GM19438 (cell line): ENCODE results near the gene APOL4.
"Not testable (repeated sequence)": the region's sequence is repeated elsewhere in the genome, so short reads cannot be mapped to it uniquely, and the experiment has no call there.

Experiments used
- ATAC-seq: cut with Tn5 transposase; IDR thresholded peaks from one replicate; pipeline ENCODE4 v1.9.1; 2021; ENCODE audit warnings: low read depth; ENCODE audit not compliant: unreplicated experiment

Gene APOL4

DNA sequence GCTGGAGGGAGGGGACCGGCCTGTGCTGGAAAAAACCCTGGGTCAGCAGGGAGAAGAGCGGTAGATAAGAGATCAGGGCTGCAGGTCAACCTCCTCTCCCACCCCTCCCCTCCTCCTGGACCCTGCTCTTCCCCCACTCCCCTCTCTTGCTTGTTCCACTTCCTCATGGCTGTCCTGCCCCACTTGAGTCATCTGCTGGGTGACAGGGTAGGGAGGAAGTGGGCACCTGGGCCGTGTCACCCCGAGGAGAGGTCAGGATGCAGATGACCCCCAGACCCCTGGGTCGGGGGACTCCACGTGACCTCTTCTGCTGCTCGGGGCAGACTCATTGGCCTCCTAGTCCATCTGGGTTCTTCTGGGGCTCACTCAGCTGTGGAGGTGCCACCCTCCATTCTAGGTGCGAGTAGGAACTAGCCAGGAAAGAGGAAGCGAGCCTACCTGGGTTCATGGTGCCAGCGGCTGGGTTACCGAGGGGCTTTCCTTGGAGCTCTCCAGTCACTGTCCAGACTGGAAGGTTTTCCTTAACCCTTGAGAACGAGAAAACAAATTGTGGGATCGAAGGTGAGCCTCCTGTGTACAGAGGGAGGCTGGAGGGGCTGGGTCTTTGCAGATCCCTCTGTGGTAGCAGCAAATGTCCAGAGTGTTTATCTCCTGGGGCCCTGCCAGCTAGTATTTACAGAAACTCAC lies 31.2 kb upstream of the APOL4 start:
- ATAC-seq, result no peak

DNA sequence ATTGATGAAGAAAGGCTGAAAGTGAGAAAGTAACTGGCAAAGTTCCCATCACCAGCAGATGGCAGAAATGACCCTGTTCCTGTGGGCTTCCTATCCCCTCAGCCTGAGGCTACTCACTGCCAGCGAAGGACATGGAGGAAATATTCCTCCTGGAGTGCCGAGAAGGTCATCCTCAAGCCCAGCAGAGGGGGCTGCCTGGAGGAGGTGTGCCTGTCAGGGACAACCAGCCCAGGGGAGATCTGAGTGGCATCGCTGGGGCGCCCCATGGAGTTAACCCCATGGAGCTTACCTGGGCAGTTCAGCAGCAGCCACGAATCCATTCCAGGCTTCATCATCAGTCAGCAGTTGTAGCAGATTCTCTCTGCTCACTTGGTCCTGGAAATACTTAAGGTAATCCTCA lies 29.4 kb upstream of the APOL4 start:
- ATAC-seq, result not testable (repeated sequence)

DNA sequence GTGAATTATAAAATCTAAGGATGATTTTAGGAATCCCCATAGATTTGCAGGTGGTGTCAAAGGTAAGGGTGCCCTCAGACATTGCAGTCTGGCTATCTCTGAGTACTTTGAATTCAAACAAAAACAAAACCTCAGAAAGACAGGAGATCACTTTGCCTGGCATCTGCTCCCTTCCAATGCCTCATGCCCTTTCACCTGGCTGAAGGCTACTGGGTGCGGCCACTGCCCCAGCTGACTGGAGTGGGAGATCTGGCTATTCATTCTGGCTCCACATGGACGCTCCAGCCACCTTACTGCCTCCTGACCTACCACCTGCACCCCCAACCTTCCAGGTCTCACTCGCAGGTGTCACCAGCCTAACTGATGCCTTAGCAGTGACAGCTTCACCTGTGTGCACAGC lies 28.0 kb upstream of the APOL4 start:
- not testable (repeated sequence) for ATAC-seq

DNA sequence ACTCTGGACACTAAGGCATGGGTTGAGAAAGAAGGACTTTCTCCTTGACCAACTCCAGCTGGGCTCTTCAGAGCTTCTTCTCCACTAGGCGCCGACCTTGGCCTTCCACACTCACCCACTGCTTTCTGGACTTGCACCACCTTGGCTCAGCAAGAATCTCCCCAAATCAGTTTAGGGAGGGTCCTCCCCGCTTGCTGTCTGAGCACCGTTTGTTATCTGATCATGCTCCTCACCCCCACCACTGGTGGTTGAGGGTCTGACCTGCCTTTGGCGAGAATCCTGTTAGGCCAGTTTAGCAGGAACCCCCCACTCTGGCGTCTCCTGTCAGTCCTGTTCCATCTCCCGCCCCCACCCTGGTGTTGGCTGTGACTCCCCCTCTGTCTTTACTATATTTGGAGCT lies 27.3 kb upstream of the APOL4 start:
- no peak for ATAC-seq

DNA sequence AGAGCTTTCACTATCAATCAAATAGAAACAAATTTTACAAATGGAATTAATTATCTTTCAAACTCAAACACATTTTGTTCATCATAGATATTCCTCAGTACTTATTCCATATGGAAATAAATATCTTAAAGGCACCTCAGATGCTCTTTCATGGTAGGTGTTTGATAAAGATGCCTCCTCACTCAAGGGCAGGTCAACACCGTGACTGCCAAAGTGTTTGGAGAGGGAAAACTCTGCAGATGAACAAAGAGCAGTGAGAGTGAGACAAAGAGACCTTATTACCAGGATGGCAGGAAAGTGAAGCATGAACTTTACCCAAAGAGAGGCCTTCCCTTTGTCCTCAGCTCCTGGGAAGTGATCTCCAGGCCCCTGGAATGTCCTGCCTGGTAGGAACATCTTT lies 26.8 kb upstream of the APOL4 start:
- not testable (repeated sequence) for ATAC-seq

DNA sequence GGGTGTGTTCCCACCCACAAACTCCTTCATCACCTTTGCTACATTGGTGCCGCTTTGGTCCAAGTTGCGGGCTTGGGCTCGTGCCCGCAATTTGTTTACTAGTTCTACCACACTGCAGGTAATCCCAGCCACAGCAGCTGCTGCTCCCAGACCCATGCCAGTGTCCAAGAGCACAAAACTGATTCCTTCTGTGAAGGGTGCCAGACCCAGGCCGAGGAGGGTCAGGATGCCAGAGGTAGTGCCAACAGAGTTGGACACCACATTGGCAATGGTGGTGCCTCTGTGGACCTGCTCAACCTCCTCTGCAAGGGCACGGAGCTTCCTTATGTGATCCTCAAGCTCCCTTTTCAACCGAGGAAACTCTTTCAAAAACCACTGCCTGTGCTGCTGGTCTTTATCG lies 26.2 kb upstream of the APOL4 start:
- ATAC-seq, result no peak

DNA sequence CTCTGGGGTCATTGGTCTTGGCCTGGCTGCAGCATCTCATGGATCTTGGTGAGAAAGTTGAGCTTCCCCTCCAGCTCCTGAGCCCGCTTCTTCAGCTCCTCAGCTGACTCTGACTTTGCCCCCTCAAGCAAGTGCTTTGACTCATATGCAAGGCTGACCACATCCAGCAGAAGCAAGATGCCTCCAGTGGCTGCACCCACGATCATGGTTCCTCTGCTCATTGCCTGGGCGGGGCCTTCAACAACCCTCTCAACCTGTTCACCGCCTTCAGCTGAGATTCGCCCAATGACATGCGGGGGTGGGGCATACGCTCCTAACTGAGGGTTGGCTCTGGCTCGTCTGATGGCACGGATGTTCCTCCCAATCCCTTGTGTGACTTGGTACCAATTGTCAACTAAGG lies 25.8 kb upstream of the APOL4 start:
- ATAC-seq, result no peak

DNA sequence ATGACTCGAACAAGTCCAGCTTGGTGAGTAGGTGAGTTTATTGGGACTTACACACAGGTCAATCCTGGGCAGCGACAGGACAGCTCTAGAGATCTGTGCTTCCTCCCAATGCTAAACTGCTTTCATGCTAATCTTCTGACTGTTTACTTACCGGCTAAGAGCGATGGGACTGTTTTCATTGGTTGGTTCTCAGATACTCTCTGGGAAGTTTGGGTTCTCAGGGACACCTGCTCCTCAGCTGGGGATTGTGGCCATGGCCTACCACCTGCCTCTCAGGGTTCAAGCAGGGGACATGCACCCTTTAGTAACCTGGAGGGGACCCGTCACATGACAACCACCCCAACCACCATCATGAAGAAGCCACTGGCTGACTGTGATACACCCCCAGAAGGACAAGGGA lies 24.6 kb upstream of the APOL4 start:
- ATAC-seq, result no peak

DNA sequence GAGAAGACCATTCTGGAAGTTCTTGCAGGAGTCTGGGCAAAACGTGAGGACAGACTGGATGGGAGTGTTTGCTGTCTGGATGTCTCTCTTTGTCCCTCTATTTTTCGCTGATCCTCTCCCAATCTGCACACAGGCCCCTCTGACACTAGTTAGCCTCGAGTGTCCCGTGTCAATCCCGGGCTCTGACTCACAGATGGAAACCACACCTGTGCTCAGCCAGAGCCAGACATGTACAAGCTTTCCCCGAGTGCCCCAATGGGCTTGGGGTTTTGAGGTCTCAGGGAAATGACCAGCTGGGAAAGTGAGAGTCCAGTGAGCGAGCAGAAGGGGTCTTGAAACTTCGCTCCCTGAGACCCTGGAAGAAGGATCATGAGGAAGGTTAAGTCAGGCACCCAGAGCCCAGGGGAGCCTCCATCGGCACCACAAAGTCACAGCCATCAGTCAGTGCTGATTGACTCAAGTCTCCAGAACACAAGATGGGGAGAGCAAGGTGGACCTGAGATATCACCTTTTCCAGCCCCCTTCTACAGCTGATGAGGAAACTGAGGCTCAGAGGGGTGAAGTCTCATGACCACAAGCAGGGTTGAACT lies 23.8 kb upstream of the APOL4 start:
- ATAC-seq, result no peak

DNA sequence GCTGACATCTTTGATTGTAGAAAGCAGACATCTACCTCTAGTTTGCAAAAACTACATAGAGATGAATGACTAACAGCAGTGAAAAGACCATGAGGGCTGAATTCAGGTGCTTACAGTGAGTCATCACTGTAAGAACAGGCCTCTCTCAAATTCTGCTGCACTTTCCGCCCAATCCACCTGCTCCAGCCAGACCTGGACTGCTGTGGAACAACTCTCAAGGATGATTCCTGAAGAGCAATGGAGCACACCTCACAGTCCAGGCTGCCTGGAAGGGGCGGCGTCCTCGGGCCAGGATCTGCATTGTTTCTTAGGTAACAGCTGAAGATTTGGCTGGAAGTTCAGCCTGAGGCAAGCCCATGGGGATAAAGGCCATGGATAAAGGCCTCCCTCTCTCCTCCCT lies 22.6 kb upstream of the APOL4 start:
- ATAC-seq, result no peak

DNA sequence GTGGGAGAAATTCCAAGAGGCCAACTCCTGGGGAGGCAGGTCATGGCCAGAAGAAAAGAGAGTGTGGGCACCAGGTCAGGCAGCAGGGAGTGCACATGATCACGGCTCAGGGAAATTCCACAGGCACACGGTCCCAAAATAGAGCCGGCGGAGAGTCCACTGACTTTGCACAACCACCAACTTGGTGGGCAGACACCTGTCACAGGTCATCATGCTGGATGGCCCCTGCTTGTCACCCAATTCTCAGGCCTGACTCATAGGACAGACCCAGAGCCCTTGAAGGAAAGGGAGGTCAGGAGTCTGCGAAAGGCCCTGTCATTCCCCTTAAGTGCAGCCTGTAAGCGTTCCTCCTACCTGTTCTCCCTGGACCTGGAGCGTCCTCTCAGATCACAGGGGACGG lies 21.9 kb upstream of the APOL4 start:
- ATAC-seq, result no peak

DNA sequence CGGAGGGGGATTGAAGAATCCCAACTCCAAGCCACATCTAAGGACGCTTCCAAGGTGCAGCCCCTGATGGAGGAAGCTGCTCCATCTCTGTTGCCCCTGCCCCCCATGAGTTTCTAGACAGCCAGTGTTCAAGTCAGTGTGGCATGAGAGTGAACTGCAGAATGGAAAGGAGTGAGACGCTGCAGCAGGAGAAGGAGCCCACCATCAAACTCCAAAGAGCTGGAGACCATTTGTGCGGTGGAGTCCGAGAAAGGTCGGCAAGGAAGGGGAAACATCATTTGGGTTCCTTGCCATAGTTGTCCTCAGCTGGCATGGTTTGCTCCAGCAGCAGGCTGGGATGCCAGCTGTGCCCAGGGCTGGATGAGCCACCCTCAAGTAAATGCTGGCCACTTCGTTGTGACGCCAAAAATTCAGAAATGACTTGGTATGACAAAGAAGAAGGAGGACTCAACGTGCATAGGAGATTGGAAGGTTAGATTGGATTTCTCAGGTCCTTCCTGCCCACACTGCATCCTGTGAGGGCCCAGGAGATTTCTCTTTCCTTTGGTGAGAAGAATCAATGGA lies 21.4 kb upstream of the APOL4 start:
- no peak for ATAC-seq

DNA sequence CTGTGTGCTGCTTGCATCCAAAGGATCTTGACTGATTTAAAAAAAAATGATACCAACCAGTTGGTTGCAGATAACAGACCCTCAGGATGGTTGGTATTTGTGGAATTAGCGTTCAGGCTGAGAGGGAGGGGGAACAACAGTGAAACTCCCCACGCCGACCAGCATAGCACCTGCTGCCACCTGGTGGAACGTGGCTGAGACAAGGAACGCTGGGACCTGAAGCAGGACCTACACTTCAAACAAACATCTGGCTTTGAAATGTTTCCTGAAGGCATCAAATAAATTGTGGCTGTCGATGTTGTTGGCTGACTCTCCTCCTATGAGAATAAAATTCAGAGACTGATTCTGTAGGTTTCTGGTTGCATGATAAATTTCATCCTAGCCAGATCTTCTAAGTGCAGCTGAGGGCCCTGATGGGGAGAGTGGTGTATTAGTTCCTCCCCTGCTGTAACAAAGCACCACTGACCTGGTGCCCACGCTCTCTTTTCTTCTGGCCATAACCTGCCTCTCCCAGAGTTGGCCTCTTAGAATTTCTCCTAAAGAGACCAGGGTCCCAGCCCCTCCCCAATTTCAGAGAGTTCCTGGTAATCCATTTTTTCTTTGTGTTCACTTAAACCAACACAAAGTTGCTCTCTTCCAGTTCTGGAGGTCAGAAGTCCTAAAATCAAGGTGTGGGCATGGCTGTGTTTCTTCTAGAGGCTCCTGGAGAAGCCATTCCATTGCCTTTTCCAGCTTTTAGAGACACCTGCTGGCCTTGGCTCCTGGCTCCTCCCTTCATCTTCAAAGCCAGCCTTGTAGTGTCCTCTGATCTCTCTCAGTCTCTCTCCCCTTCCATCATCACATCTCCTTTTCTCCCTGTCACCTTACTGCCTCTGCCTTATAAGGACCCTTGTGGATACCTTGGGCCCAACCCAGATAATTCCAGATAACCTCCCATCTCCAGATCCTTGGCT lies 20.5 kb upstream of the APOL4 start:
- no peak for ATAC-seq

DNA sequence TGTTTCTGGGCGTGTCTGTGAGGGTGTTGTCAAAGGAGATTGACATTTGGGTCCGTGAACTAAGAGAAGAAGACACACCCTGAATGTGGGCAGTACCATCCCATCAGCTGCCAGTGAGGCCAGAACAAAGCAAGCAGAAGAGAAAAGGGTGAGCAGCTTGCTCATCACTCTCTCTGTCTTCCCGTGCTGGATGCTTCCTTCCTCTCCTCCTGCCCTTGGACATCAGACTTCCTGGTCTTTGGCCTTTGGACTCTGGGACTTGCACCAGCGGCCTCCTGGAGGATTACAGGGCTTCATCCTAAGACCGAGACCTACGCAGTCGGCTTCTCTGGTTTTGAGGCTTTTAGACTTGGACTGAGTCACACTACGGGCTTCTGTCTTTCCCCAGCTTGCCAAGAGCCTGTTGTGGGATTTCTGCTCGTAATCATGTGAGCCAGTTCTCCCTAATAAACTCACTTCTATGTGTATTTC lies 18.9 kb upstream of the APOL4 start:
- no peak for ATAC-seq

DNA sequence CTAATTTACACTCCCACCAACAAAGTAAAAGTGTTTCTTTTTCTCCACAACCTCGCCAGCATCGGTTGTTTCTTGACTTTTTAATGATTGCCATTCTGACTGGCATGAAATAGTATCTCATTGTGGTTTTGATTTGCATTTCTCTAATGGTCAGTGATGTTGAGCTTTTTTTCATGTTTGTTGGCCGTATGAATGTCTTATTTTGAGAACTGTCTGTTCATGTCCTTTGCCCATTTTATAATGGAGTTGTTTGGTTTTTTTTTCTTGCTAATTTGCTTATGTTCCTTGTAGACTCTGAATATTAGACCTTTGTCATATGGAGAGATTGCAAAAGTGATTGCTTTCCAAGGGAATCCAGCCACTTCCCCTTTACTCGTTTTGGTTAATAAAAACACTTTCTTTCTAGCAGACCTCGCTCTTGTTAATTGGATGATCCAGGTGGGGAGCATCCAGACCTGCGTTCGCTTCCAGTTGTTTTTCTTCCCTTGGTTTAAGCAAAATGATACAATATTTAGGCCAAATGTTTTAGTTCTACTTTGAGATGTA lies 17.1 kb upstream of the APOL4 start:
- ATAC-seq, result no peak

DNA sequence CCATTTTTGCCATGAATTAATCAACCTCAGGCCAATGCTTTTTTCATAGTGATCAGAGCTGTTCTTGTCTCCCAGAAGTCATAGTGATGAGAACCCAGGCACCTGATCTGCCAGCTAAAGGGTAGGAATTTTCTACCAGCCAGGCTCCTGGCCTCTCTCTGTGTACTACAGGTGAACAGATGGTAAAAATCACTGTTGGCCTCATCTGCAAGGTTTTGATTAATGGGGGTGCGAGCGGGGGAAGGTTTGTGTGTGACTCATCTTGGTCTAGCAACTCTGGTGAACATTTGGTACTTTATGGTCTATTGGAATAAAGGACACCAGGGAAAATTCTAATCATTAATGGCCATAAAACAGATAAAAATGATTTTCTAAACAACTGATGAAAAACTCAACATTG lies 14.4 kb upstream of the APOL4 start:
- no peak for ATAC-seq

DNA sequence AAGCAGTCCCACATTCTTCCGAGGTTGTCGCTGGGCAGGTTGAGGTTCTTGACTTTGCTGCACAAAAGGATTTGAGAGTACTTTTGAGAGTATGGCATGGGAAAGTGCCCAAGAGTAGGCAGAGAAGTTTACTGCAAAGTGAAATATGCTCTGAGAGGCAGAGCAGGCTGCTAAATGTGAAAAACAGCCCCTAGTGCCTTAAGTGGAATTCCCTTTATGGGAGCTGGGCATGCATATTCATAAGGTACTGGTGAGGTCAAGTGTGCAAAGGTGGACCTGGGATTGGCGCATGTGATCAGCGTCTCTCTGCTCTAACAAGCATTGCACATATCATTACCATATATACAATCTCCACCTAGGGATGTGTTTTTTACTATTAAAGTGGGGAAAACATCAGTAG lies 12.0 kb upstream of the APOL4 start:
- ATAC-seq, result no peak

DNA sequence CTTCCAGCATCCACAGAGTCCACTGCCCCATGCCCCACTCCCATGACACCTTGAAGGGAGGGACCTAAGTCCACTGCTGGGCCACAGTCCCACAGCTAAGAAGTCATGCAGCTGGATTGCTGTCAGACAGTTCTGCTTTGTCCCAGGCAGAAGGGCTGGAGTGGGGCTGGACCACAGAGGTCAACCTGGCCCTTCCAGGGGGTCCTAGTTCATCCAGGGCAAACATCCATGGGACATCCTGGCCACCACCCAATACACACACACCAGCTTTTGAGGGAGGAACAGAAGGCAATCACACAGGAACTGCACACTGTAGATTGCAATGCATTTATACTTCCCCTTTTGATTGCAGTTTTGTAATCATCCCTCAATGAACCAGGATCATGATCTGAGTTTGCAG lies 11.3 kb upstream of the APOL4 start:
- ATAC-seq, result no peak

DNA sequence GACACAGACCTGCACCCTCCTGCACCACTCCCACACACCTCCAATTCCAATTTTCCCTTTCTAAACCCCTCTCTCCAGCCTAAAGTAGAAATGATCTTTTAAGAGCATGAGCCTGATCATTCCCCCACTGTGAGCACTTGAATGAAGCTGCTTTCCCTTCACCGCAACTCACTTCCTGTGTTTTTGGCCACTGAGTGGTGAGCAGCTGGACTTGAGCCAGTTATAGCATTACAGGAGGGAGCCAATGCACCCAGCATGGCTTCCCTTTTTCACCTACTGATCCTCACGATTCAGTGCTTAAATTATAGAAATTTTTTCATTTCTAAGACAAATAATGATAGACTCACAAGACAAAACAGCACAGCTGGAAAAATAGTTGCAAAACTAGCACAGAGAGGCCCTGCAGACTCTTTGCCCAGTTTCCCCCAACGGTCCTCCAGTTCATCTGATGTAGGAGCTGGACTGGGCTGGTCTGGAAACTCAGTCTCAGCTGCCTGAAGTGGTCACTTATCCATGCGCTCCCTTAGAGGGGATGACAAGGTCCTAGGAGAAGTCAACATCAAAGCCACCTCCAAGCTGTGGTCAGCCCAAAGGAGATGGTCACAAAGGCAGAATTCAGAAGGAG lies 9.7 kb upstream of the APOL4 start:
- no peak for ATAC-seq

DNA sequence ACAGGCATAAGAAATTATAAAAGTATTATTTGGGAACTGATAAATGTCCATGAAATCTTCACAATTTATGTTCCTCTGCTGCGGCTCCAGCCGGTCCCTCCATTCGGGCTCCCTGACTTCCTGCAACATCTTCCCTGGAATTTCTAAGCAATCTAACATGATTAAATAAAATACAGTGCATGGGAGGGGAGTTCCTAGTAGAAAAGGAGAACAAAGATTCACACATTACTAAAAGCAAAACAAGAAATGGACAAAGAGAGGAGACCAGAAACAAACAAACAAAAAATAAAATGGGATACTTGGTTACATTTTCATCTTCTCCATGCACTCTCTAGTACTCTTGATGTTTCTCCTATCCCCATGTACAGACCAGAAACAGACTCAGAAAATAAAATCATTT lies 8.6 kb upstream of the APOL4 start:
- ATAC-seq, result no peak
